ENCODE data around the gene LTB4R. TPM values are rescaled to one million over a fixed set of nuclear protein-coding genes. Genes with fewer than 3 reads are reported as not detected.

Gene LTB4R
- total and polyA plus RNA-seq, 10 donors = 13.9 to 50.4 (median 32.1) TPM

GRCh38 chr14:24343795-24344660 lies 32.7 kb downstream of the LTB4R start:
- peaks cover 0 to 8% (median 0%) of the 10 kb centered on the region in 7 donors for H3K27me3 ChIP-seq (replicated peaks in 1 of 7)
- WGBS, 5 donors = 78 to 82% (median 80%) methylated on average over 7 of the region's 7 CpGs
- H3K27ac ChIP-seq = no peak overlapping the region
- no peak for DNase-seq
- intact Hi-C loops (cut with DNase I; ENCODE audit: low total_unique reads) = no loop called here
- no peaks in the 10 kb centered on the region for H3K36me3 ChIP-seq
- TF ChIP-seq POLR2A (IDR thresholded peaks at IDR 0.05) = no peak
- no peak for TF ChIP-seq CTCF (IDR thresholded peaks at IDR 0.05 in 8 of 11, conservative IDR thresholded peaks at IDR 0.05 in 3 of 11)
- TF ChIP-seq POLR2AphosphoS5 (IDR thresholded peaks at IDR 0.05) = no peak
- H3K4me3 ChIP-seq = no peak overlapping the region
- H3K4me1 ChIP-seq = peaks cover 4 to 15% (median 11%) of the 10 kb centered on the region in 6 donors
- no peaks in the 10 kb centered on the region for H3K9me3 ChIP-seq

GRCh38 chr14:24347134-24347533 lies 35.8 kb downstream of the LTB4R start:
- 33 to 60% (median 52%) methylated on average over 1 of the region's 1 CpG for WGBS, 5 donors

GRCh38 chr14:24348186-24348585 lies 36.9 kb downstream of the LTB4R start:
- Histone ChIP-seq H3K36me3 (no peaks in the 10 kb centered on the region), H3K4me1 (no peaks in the 10 kb centered on the region), H3K4me3 (no peak overlapping the region), H3K9me3 (no peaks in the 10 kb centered on the region), H3K27ac (no peak overlapping the region), H3K27me3 (replicated peaks in 1 of 7) (peaks cover 0 to 32% (median 0%) of the 10 kb centered on the region in 7 donors)
- no peak for TF ChIP-seq POLR2A (IDR thresholded peaks at IDR 0.05)
- no peak for TF ChIP-seq CTCF (IDR thresholded peaks at IDR 0.05 in 8 of 11, conservative IDR thresholded peaks at IDR 0.05 in 3 of 11)
- no peak for TF ChIP-seq POLR2AphosphoS5 (IDR thresholded peaks at IDR 0.05)
- 88 to 97% (median 95%) methylated on average over 2 of the region's 2 CpGs for WGBS, 5 donors
- DNase-seq = no peak
- intact Hi-C loops (cut with DNase I; ENCODE audit: low total_unique reads) = no loop called here

More at GRCh38 chr14:24347134-24347533, 35.8 kb downstream of the LTB4R start:
- DNase-seq = no peak
- no peak overlapping the region for H3K4me3 ChIP-seq
- no peak for TF ChIP-seq CTCF (IDR thresholded peaks at IDR 0.05 in 8 of 11, conservative IDR thresholded peaks at IDR 0.05 in 3 of 11)
- TF ChIP-seq POLR2AphosphoS5 (IDR thresholded peaks at IDR 0.05) = no peak
- TF ChIP-seq POLR2A (IDR thresholded peaks at IDR 0.05) = no peak
- H3K4me1 ChIP-seq = no peaks in the 10 kb centered on the region
- no peaks in the 10 kb centered on the region for H3K36me3 ChIP-seq
- H3K27ac ChIP-seq = peak overlapping the region in 2 of 8 donors; percentile 13 to 15
- no peaks in the 10 kb centered on the region for H3K9me3 ChIP-seq
- H3K27me3 ChIP-seq (replicated peaks in 1 of 7) = peaks cover 0 to 22% (median 0%) of the 10 kb centered on the region in 7 donors
- intact Hi-C loops (cut with DNase I; ENCODE audit: low total_unique reads) = no loop called here

GRCh38 chr14:24349742-24350141 lies 38.4 kb downstream of the LTB4R start:
- 77 to 90% (median 81%) methylated on average over 5 of the region's 5 CpGs for WGBS, 5 donors
- TF ChIP-seq POLR2AphosphoS5 (IDR thresholded peaks at IDR 0.05) = no peak
- no peak for TF ChIP-seq POLR2A (IDR thresholded peaks at IDR 0.05)
- TF ChIP-seq CTCF (IDR thresholded peaks at IDR 0.05 in 8 of 11, conservative IDR thresholded peaks at IDR 0.05 in 3 of 11) = no peak

More at GRCh38 chr14:24349742-24350141, 38.4 kb downstream of the LTB4R start:
- H3K27me3 ChIP-seq (replicated peaks in 1 of 7) = peaks cover 0 to 35% (median 0%) of the 10 kb centered on the region in 7 donors
- no peak overlapping the region for H3K4me3 ChIP-seq
- no peak for DNase-seq
- no peaks in the 10 kb centered on the region for H3K36me3 ChIP-seq
- intact Hi-C loops (cut with DNase I; ENCODE audit: low total_unique reads) = no loop called here
- H3K27ac ChIP-seq = no peak overlapping the region
- no peaks in the 10 kb centered on the region for H3K9me3 ChIP-seq
- H3K4me1 ChIP-seq = no peaks in the 10 kb centered on the region

Data from spleen (tissue), 11 donors.